IMR-90 (cell line): Measurements from ENCODE around the gene ERC2. TPM values are rescaled to one million over a fixed set of nuclear protein-coding genes. Genes with fewer than 3 reads are reported as not detected.

Experiments
- ATAC-seq: fragments of 200-7000 bp; cut with Tn5 transposase; 2 replicates; pipeline ENCODE4 v1.9.1; 2020; ENCODE audit warnings: low read depth, mild to moderate bottlenecking, moderate library complexity
- BruUV-seq: library from RNA; stranded (reverse); fragments of 400-500 nt; replicated peaks from 2 replicates; lab custom pipeline; 2021; lab: Mats Ljungman, UMichigan
- CTCF ChIA-PET: fragments of 300-600 bp; formaldehyde crosslinking; extraction: SDS; loops from one replicate; lab custom pipeline; 2021; ENCODE audit warnings: antibody characterized with exemption; lab: Yijun Ruan, JAX
- POLR2A ChIA-PET: fragments of 300-600 bp; sonication (Branson Sonifier 250); formaldehyde crosslinking; loops from one replicate; lab custom pipeline; 2022; ENCODE audit warnings: antibody characterized with exemption; ENCODE audit not compliant: unreplicated experiment; lab: Charles Lee
- DNase-seq: peaks from one replicate; pipeline ENCODE4 v3.0.0; 2013
- H2AFZ ChIP-seq: replicated peaks from 2 replicates; pipeline ENCODE3; 2013; ENCODE audit warnings: low read length, mild to moderate bottlenecking; ENCODE audit not compliant: poor library complexity
- H2AK5ac ChIP-seq: 2 replicates; pipeline ENCODE4 v1.6.1; 2013; ENCODE audit warnings: low read depth, low read length, inconsistent platforms
- H2AK9ac ChIP-seq: replicated peaks from 2 replicates; pipeline ENCODE3; 2013; ENCODE audit warnings: mild to moderate bottlenecking, low read depth, low read length, moderate library complexity; ENCODE audit not compliant: poor library complexity
- H2BK120ac ChIP-seq: 2 replicates; pipeline ENCODE4 v1.6.1; 2013; ENCODE audit warnings: low read depth, low read length, inconsistent platforms
- H2BK15ac ChIP-seq: 3 replicates; pipeline ENCODE4 v1.6.1; 2013; ENCODE audit warnings: low read depth, low read length, inconsistent platforms
- H2BK20ac ChIP-seq: 2 replicates; pipeline ENCODE4 v1.6.1; 2013; ENCODE audit warnings: low read depth, mild to moderate bottlenecking, inconsistent platforms, low read length, moderate library complexity
- H2BK5ac ChIP-seq: 2 replicates; pipeline ENCODE4 v1.6.1; 2013; ENCODE audit warnings: mild to moderate bottlenecking, low read depth, low read length, inconsistent platforms; ENCODE audit not compliant: poor library complexity, severe bottlenecking
- H3K14ac ChIP-seq: replicated peaks from 2 replicates; pipeline ENCODE4 v1.6.1; 2013; ENCODE audit warnings: low read depth, low read length, inconsistent platforms
- H3K18ac ChIP-seq: 2 replicates; pipeline ENCODE4 v1.6.1; 2013; ENCODE audit warnings: low read depth, low read length, control low read depth
- H3K23ac ChIP-seq: 2 replicates; pipeline ENCODE4 v1.6.1; 2013; ENCODE audit warnings: low read depth, low read length, inconsistent platforms
- H3K27ac ChIP-seq: 2 replicates; pipeline ENCODE4 v1.5.1; 2013; ENCODE audit warnings: mild to moderate bottlenecking, control low read depth, low read length; ENCODE audit not compliant: insufficient read depth
- H3K27me3 ChIP-seq: 2 replicates; pipeline ENCODE4 v1.6.1; 2013; ENCODE audit warnings: low read length; ENCODE audit not compliant: control insufficient read depth, insufficient read depth
- H3K36me3 ChIP-seq: 2 replicates; pipeline ENCODE4 v1.6.1; 2013; ENCODE audit warnings: low read length, mixed read lengths; ENCODE audit not compliant: control insufficient read depth, insufficient read depth
- H3K4ac ChIP-seq: 2 replicates; pipeline ENCODE4 v1.6.1; 2013; ENCODE audit warnings: low read depth, low read length, inconsistent platforms
- H3K4me1 ChIP-seq: 2 replicates; pipeline ENCODE4 v1.6.1; 2013; ENCODE audit warnings: low read length, mixed read lengths; ENCODE audit not compliant: control insufficient read depth, insufficient read depth
- H3K4me2 ChIP-seq: 2 replicates; pipeline ENCODE4 v1.6.1; 2013; ENCODE audit warnings: low read depth, mild to moderate bottlenecking, control low read depth, low read length, moderate library complexity
- H3K4me3 ChIP-seq: 2 replicates; pipeline ENCODE4 v1.5.1; 2013; ENCODE audit warnings: low read depth, mild to moderate bottlenecking, control low read depth, low read length, moderate library complexity; ENCODE audit not compliant: insufficient read depth
- H3K56ac ChIP-seq: 2 replicates; pipeline ENCODE4 v1.6.1; 2013; ENCODE audit warnings: low read length, inconsistent platforms; ENCODE audit not compliant: insufficient read depth; ENCODE audit errors: extremely low read depth
- H3K79me1 ChIP-seq, 2 experiments: 2 replicates each; pipeline ENCODE4 v1.6.1; 2013; ENCODE audit warnings: low read length in 2 of 2, inconsistent platforms in 1 of 2, low read depth in 1 of 2
- H3K9ac ChIP-seq: 2 replicates; pipeline ENCODE4 v1.6.1; 2013; ENCODE audit warnings: low read depth, low read length, control low read depth
- H3K9me1 ChIP-seq: 2 replicates; pipeline ENCODE4 v1.6.1; 2013; ENCODE audit warnings: low read length, inconsistent platforms; ENCODE audit not compliant: insufficient read depth
- H3K9me3 ChIP-seq: 2 replicates; pipeline ENCODE4 v1.6.1; 2013; ENCODE audit warnings: low read length; ENCODE audit not compliant: control insufficient read depth, insufficient read depth
- H4K20me1 ChIP-seq: 2 replicates; pipeline ENCODE4 v1.6.1; 2013; ENCODE audit warnings: low read length, inconsistent platforms; ENCODE audit not compliant: insufficient read depth
- H4K5ac ChIP-seq: 2 replicates; pipeline ENCODE4 v1.6.1; 2013; ENCODE audit warnings: mild to moderate bottlenecking, low read depth, low read length, control low read depth
- H4K8ac ChIP-seq, 2 experiments: 2 replicates each; pipeline ENCODE4 v1.6.1; 2013; ENCODE audit warnings: low read depth in 2 of 2, low read length in 2 of 2, control low read depth in 1 of 2, inconsistent platforms in 1 of 2
- H4K91ac ChIP-seq: 2 replicates; pipeline ENCODE4 v1.6.1; 2013; ENCODE audit warnings: low read depth, low read length, inconsistent platforms; ENCODE audit not compliant: insufficient read depth
- CEBPB ChIP-seq: IDR thresholded peaks from 2 replicates; pipeline ENCODE4 v1.6.1; 2012; ENCODE audit warnings: low read depth, low read length, improper control_type of control experiment
- CHD1 ChIP-seq: IDR thresholded peaks from 2 replicates; pipeline ENCODE4 v1.6.1; 2012; ENCODE audit warnings: low read depth, low read length, improper control_type of control experiment
- MAFK ChIP-seq: IDR thresholded peaks from 2 replicates; pipeline ENCODE4 v1.6.1; 2012; ENCODE audit warnings: low read depth, low read length, improper control_type of control experiment
- SMC3 ChIP-seq: fragments of 150-350 bp; IDR thresholded peaks from 2 replicates; pipeline ENCODE4 v1.6.1; 2016; ENCODE audit warnings: low read depth, mild to moderate bottlenecking, antibody characterized with exemption, low read length, moderate library complexity
- WGBS, 2 experiments: methylation state at CpG; one replicate each; pipeline versions ENCODE4 v1.1.5 to v1.1.7; 2013; ENCODE audit warnings: missing lambda C conversion rate in 2 of 2; ENCODE audit not compliant: insufficient read length in 1 of 2; ENCODE audit errors: extremely low coverage in 2 of 2; 5-methylcytosine and 5-hydroxymethylcytosine counted together
- dilution Hi-C: fragments of 300-500 bp; cut with HindIII; formaldehyde crosslinking; loops from one replicate; pipeline ENCODE4 v1.14.3; 2018; ENCODE audit warnings: low sequenced_read_pairs; ENCODE audit not compliant: unreplicated experiment
- in situ Hi-C: fragments of 300-500 bp; cut with MboI; formaldehyde crosslinking; loops from 3 replicates; pipeline ENCODE4 v1.14.3; 2019; ENCODE audit warnings: low sequenced_read_pairs, inconsistent platforms, mixed read lengths
- intact Hi-C: fragments of 100-400 bp; cut with micrococcal nuclease; formaldehyde crosslinking; loops from 2 replicates; pipeline ENCODE4 v1.10.0; 2022
- polyA plus RNA-seq, 3 experiments: library from polyadenylated mRNA; depleted of rRNA; stranded (reverse); fragments of >200 nt; gene quantifications; 2 replicates each; pipeline ENCODE4 v1.2.3, GENCODE V29; 2012; ENCODE audit warnings: low replicate concordance in 1 of 3
- total RNA-seq: library from RNA; depleted of rRNA; stranded (reverse); fragments of >200 nt; gene quantifications from 2 replicates; pipeline ENCODE4 v1.2.3, GENCODE V29; 2012

ERC2 gene
- total and polyA plus RNA-seq, 2 of the 4 experiments (the other 2 are of a cell fraction): 0.17 to 0.18 TPM

DNA sequence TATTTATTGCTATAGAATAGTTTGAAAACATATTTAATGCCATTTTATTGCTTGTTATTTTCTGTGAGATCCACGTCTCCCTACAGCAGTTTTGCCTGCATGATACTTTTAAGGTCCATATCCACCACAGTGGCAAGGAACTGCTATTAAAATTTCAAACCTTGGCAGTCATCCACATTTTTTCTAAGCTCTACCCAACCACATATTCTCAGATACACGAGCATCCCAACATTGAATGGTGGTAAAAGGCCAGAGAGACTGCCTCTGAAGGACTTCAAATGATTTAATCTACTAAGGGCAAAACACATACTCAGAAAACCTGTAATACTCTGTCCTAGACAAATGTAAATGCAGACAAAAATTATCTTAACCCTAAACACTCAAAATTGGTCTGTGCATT is 173.1 kb downstream of the ERC2 start:
- H2AFZ ChIP-seq: no peak overlapping the region
- no peaks in the 10 kb centered on the region for H3K4me1 ChIP-seq
- H2BK15ac ChIP-seq: no peak overlapping the region
- no peak overlapping the region for H3K14ac ChIP-seq
- H2BK5ac ChIP-seq: no peak overlapping the region
- no peak overlapping the region for H3K9ac ChIP-seq
- no peaks in the 10 kb centered on the region for H3K9me3 ChIP-seq
- no peak overlapping the region for H4K5ac ChIP-seq
- H3K4me3 ChIP-seq: no peak overlapping the region
- intact Hi-C loops: no loop called here
- no peak for TF ChIP-seq SMC3
- no peak for TF ChIP-seq CHD1
- no peak for TF ChIP-seq MAFK
- TF ChIP-seq CEBPB: no peak
- DNase-seq (no peak), ATAC-seq (no peak)
- no peak overlapping the region for H3K4ac ChIP-seq
- H3K27ac ChIP-seq: no peak overlapping the region
- WGBS, 2 experiments: no CpG with 5 or more reads among the region's 2 CpGs
- H2BK120ac ChIP-seq: no peak overlapping the region
- no peak overlapping the region for H3K23ac ChIP-seq
- no peaks in the 10 kb centered on the region for H4K20me1 ChIP-seq
- H3K4me2 ChIP-seq: no peak overlapping the region
- H2AK5ac ChIP-seq: no peak overlapping the region
- H4K8ac ChIP-seq: no peak overlapping the region
- no peaks in the 10 kb centered on the region for H3K79me1 ChIP-seq
- ChIA-PET CTCF (no interaction called here), POLR2A (no interaction called here)
- no peaks in the 10 kb centered on the region for H3K9me1 ChIP-seq
- H3K56ac ChIP-seq: no peak overlapping the region
- BruUV-seq: no TSS peak
- dilution Hi-C loops: no loop called here
- no peak overlapping the region for H2AK9ac ChIP-seq
- no peaks in the 10 kb centered on the region for H3K36me3 ChIP-seq
- H3K27me3 ChIP-seq: no peaks in the 10 kb centered on the region
- H3K18ac ChIP-seq: no peak overlapping the region
- in situ Hi-C loops: no loop called here
- no peak overlapping the region for H4K91ac ChIP-seq
- no peak overlapping the region for H2BK20ac ChIP-seq
